Measurements from ENCODE around the gene SLFNL1.

DNA sequence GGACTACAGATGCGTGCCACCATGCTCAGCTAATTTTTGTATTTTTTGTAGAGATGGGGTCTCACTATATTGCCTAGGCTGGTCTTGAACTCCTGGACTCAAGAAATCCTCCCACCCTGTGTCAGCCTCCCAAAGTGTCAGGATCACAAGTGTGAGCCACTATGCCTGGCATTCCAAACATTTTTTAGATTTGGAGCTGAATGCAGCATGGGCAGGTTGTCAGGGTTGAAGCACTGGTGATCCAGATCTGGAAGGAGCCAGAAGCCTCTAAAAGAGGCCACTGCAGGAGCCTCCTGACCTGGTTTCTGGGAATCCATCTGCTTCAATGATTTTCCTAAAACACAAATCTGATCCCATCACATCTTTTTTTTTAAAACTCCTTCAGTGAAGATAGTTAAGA is 43.8 kb downstream of the SLFNL1 start:
- TF ChIP-seq JUN (IDR thresholded peaks at IDR 0.05) (no peak), CEBPB (IDR thresholded peaks at IDR 0.05) (no peak), MYC (IDR thresholded peaks at IDR 0.05; ENCODE audit: borderline replicate concordance, low read length) (no peak), EP300 (IDR thresholded peaks at IDR 0.05) (no peak), CHD2 (IDR thresholded peaks at IDR 0.05; ENCODE audit: low read length, partially characterized antibody) (no peak), FOSL2 (IDR thresholded peaks at IDR 0.05) (no peak), FOSL2 (CRISPR knock-in tag; IDR thresholded peaks at IDR 0.05) (no peak)
- TF ChIP-seq, protein P1, sequence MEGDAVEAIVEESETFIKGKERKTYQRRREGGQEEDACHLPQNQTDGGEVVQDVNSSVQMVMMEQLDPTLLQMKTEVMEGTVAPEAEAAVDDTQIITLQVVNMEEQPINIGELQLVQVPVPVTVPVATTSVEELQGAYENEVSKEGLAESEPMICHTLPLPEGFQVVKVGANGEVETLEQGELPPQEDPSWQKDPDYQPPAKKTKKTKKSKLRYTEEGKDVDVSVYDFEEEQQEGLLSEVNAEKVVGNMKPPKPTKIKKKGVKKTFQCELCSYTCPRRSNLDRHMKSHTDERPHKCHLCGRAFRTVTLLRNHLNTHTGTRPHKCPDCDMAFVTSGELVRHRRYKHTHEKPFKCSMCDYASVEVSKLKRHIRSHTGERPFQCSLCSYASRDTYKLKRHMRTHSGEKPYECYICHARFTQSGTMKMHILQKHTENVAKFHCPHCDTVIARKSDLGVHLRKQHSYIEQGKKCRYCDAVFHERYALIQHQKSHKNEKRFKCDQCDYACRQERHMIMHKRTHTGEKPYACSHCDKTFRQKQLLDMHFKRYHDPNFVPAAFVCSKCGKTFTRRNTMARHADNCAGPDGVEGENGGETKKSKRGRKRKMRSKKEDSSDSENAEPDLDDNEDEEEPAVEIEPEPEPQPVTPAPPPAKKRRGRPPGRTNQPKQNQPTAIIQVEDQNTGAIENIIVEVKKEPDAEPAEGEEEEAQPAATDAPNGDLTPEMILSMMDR (IDR thresholded peaks at IDR 0.05) = no peak
- TF ChIP-seq, protein P2, sequence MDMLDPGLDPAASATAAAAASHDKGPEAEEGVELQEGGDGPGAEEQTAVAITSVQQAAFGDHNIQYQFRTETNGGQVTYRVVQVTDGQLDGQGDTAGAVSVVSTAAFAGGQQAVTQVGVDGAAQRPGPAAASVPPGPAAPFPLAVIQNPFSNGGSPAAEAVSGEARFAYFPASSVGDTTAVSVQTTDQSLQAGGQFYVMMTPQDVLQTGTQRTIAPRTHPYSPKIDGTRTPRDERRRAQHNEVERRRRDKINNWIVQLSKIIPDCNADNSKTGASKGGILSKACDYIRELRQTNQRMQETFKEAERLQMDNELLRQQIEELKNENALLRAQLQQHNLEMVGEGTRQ (IDR thresholded peaks at IDR 0.05) = no peak
- TF ChIP-seq, protein P3, sequence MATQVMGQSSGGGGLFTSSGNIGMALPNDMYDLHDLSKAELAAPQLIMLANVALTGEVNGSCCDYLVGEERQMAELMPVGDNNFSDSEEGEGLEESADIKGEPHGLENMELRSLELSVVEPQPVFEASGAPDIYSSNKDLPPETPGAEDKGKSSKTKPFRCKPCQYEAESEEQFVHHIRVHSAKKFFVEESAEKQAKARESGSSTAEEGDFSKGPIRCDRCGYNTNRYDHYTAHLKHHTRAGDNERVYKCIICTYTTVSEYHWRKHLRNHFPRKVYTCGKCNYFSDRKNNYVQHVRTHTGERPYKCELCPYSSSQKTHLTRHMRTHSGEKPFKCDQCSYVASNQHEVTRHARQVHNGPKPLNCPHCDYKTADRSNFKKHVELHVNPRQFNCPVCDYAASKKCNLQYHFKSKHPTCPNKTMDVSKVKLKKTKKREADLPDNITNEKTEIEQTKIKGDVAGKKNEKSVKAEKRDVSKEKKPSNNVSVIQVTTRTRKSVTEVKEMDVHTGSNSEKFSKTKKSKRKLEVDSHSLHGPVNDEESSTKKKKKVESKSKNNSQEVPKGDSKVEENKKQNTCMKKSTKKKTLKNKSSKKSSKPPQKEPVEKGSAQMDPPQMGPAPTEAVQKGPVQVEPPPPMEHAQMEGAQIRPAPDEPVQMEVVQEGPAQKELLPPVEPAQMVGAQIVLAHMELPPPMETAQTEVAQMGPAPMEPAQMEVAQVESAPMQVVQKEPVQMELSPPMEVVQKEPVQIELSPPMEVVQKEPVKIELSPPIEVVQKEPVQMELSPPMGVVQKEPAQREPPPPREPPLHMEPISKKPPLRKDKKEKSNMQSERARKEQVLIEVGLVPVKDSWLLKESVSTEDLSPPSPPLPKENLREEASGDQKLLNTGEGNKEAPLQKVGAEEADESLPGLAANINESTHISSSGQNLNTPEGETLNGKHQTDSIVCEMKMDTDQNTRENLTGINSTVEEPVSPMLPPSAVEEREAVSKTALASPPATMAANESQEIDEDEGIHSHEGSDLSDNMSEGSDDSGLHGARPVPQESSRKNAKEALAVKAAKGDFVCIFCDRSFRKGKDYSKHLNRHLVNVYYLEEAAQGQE (IDR thresholded peaks at IDR 0.05) = no peak
